Muscle of back (tissue), 13 donors: Measurements from ENCODE around the gene ATP2A3. TPM values are rescaled to one million over a fixed set of nuclear protein-coding genes. Genes with fewer than 3 reads are reported as not detected.

Source experiments
- DNase-seq, 3 donors: peaks; one replicate each; pipeline versions ENCODE4 v3.0.0 to v3.0.0-alpha.2; 2013
- long read RNA-seq, 9 donors: transcript quantifications; one replicate each; lab custom pipeline, GENCODE V29; 2026
- polyA plus RNA-seq, 10 donors: library from polyadenylated mRNA; unstranded; fragments of 120-200 nt; gene quantifications; one replicate each; pipeline ENCODE4 v1.2.1, GENCODE V29; 2013; ENCODE audit not compliant: insufficient read length in 10 of 10

ATP2A3 gene
- polyA plus RNA-seq: 1 to 10 TPM; 2.6 to 9.1 (median 4.3) TPM
- long read RNA-seq, donor 1: 0 reads
- long read RNA-seq, donor 2, partial matches to known transcripts: 0 of 1 reads
- long read RNA-seq, donor 2, other reads (novel, unspliced or antisense): 0 of 1 reads
- long read RNA-seq, donor 3: 0 reads
- long read RNA-seq, donor 4: 0 reads
- long read RNA-seq, donor 5: 0 reads
- long read RNA-seq, donor 6: 0 reads
- long read RNA-seq, donor 7: 0 reads
- long read RNA-seq, donor 8: 0 reads
- long read RNA-seq, donor 9: 0 reads

DNA sequence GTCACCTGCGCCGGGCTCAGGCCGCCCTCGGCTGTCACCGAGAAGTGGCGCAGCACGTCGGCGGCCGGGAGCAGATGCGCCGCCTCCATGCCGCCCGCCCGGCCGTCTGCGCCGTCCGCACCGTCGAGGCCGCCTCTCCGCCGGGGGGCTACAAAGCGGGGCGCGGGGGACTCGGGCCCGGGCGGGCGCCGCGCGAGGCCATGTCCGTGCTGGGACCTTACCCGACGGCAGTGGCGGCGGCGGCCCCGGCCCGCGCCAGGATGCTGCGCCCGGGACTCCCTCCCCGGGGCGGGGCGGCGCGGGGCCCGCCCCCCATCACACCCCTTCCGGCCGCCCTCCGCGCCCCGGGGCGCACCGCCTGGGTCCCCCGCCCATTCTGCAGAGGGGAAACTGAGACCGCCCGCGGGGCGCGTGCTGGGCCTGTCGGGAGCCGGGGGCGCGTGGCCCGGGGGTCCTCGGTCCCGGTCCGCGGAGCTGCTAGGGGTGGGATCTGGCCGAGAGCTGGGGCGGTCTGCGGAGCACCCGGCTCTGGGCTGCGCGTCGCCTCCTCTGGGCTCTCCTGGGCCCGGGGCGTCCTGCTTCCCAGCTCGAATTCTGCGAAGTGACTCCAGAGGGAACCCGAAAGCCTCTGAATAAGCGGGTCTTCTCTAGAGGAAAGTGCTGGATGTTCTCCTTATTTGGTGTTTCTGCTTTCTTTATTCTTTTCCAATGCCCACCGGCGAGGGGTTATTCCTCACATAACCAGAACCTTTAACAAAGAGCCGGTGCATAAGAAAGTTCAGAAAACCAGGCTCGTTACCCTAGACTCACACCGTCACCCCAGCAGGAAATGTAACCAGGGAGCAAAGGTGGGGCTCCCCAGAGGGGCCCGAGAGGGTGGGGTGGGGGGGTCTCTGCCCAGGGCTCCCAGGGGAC, at the start of gene ATP2A3:
Gene ATP2A3 (minus strand): TSS at position 235 of the 915 bp plus-strand sequence. CDS start 146 bp downstream, at position 89.
- DNase-seq: peak in 1 of 3 donors; percentile 64

DNA sequence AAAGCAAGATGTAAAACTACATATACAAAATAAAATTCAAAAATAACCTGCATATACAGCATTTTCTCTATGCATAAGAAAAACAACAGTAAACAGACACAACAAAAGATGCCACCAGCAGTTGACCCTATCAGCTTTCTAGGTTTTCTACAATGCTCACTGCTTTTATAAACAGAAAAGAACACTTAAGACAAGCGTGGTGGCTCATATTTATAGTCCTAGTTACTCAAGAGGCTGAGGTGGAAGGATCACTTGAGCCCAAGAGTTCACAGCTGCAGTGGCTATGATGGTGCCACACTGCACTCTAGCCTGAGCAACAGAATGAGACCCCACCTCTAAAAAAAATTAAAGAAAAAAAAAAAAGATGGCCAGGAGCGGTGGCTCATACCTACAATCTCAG, 46.5 kb upstream of the ATP2A3 start:
- no peak for DNase-seq

DNA sequence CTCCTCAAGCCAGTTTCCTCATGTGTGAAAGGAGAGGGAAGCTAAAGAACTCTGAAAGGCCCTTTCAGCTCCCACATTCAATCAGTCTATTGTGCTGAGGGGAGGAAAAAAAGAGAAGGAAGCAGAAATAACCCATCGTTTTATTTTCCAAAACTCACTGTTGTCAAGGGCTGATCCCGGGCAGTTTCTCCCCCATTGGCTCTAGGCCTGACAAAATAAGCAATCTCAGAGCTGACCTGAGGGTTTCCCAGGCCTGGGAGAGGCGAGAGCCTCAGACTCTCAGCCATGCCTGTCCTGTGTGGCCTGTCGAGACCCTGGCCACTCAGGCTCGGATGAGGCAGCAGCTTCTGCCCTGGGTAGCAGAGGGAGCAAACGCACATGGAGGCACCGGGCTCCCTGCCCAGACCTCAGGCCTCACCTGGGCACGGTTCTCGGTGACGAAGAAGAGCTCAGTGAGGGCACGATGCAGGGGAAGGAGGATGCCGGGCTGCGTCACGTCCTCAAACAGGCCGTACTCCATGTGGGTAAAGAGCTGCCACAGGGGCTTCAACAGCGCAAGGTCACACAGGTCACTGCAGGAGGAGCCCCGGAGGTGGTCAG, 45.0 kb upstream of the ATP2A3 start:
- no peak for DNase-seq

- no peak for DNase-seq
Observed at GRCh38 chr17:4008441-4009185, 44.4 kb upstream of the ATP2A3 start.

DNA sequence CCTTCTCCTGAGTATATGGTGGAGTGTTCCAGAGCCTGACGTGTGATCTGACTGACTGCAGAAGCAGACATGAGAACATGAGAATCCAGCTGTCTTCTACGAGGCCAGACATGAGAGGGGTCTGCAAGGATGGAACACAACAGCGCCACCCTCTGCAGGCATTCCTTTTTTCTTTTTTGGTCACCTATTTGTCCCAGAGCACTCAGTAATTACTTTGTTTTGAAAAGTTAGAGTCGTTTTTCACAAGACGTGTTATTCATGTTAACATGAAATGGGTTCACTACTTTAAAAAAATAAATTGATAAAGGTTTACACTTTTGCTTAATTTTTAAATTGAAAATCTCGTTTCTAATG, 43.8 kb upstream of the ATP2A3 start:
- DNase-seq: no peak

GRCh38 chr17:4007346-4008081, 43.3 kb upstream of the ATP2A3 start:
- DNase-seq: no peak

- no peak for DNase-seq
Observed at GRCh38 chr17:4006745-4007211, 42.5 kb upstream of the ATP2A3 start.

DNA sequence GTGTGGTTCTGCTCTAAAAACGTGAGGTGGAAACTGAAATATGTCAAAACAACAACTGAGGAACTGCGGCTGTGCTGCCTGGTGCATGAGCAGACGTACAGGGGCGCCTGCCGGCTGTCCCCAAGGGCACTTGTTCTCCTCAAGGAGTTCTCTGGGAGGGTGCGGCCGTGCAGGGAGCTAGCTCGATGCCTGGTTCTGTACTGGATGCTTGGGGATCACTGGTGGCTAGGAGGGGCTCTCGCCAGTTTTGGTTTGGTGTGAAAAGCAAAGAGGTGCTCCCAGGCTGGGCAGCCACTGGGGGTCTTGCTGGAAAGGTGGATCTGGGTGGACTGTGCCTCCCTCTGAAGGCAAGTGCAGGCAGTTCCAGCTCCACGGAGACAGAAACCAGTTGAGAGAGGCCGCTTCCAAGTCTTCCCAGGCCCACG, 41.9 kb upstream of the ATP2A3 start:
- DNase-seq: no peak

GRCh38 chr17:4005296-4006164, 41.3 kb upstream of the ATP2A3 start:
- DNase-seq: no peak

- peak in 2 of 3 donors; percentile 58 to 78 for DNase-seq
Observed at GRCh38 chr17:4004517-4005295, 40.5 kb upstream of the ATP2A3 start.

DNA sequence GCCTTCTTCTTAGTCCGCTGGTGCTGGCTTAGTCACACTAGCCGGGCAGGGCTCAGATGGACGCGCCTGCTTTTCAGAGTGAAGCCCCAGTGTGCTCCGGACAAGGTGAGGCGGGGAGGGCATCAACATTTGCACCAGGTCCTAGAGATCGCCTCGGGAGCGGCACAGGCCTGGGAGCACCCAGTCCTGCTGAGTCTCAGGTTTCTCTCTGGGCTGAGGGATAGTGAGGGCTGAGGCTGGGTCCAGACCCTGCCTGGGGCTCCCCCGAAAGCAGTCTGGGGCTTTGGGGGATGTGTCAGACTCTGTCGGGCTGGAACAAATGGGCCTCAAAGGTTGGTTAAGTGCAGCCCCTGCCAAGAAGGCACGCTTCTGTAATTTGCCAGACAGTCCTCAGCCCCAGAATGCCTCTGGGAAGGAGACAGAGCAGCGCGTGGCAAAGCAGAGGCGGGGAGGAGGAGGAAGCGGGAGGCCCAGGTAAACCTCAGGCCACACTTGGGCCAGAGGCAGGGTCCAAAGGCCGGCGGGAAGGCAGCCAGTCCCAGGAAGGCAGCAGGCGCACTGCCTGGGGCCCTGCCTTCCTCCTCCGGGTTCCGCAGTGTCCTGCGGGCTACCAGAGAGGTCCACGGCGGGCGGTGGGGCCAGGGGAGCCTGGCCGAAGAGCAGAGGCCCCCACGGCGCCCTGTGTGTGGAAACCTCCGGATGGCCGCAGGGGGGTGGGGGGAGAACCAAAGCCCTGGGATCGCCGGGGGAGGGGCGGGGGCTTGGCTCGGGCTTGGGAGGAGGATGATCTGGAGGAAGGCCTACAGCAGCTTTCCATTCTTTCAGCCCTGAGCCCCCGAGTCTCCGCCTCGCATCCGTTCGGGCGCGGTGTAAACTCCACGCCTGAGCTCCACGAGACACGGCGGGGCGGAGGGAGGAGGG, 39.5 kb upstream of the ATP2A3 start:
- DNase-seq: peak in 1 of 3 donors; percentile 33

GRCh38 chr17:4003131-4003500, 38.9 kb upstream of the ATP2A3 start:
- DNase-seq: no peak

- DNase-seq: no peak
Observed at GRCh38 chr17:4001048-4001590, 36.9 kb upstream of the ATP2A3 start.

- DNase-seq: no peak
Observed at GRCh38 chr17:3998436-3998835, 34.2 kb upstream of the ATP2A3 start.

GRCh38 chr17:3995067-3995466, 30.8 kb upstream of the ATP2A3 start:
- no peak for DNase-seq

- no peak for DNase-seq
Observed at GRCh38 chr17:3994221-3994576, 30.0 kb upstream of the ATP2A3 start.

GRCh38 chr17:3993493-3994220, 29.4 kb upstream of the ATP2A3 start:
- DNase-seq: no peak
